GM18858 (cell line): ENCODE results near the gene N4BP2.

Experiments
- ATAC-seq: cut with Tn5 transposase; IDR thresholded peaks from one replicate; pipeline ENCODE4 v1.9.1; 2021; ENCODE audit not compliant: unreplicated experiment

N4BP2 gene

DNA sequence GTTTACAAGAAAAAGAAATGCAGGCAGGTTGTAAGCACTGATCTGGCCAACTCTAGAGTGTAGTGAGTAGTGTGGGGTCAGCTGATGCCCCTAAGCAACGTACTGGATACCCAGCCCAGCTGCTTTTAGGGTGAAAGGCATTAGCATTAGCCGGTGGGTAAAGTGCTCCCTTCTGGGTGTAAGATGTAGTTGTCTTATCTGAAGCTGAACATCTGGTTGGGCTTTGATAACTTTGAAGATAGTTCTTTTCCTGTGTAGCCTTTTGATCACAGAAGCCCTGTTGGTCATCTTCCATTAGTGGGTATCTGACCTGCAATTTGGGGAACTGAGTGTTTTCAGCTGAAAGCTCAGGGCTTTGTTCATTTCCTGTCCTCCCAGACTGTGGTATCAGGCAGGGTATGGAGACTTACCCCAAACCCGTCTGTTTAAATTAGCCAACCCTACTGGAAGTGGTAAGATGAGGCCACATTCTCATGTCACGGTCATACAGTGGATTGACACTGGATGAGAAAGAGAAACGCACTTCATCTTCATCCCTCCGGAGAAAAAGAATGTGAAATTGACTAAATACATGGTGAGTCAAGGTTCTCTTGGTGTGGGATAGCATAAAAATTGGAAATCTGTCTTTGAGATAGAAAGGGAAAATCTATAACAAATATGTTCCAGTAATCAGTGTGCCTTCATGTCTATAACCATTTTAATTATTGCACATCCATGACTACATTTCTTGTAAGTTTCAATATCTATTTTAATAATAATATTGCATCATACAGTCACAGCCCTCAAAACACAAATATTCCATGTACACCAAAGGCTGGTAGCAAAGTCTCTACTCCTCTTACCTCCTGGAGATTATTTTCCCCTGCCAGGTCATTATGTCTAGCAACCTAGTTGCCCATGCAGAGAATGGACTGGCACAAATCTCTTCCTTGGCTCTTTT, 148.9 kb downstream of the N4BP2 start:
- peak; percentile 52 for ATAC-seq

- no peak for ATAC-seq
These were observed 149.8 kb downstream of the N4BP2 start for GRCh38 chr4:40206426-40206825.
